MM.1S (cell line): ENCODE data around the gene NTM.

Experiments
- DNase-seq: peaks from one replicate; pipeline ENCODE4 v3.0.0-alpha.2; 2015
- H2AFZ ChIP-seq: fragments of 300-600 bp; sonication (generic); 2 replicates; pipeline ENCODE4 v1.6.0; 2016; ENCODE audit warnings: antibody characterized with exemption, low read length
- H3F3A ChIP-seq: fragments of 300-600 bp; sonication (generic); 2 replicates; pipeline ENCODE4 v1.6.1; 2016; ENCODE audit warnings: mild to moderate bottlenecking, antibody characterized with exemption, low read length, moderate library complexity, mixed read lengths; ENCODE audit not compliant: insufficient read depth
- H3K27ac ChIP-seq: fragments of 300-600 bp; sonication (generic); 2 replicates; pipeline ENCODE4 v1.5.1; 2016; ENCODE audit warnings: mild to moderate bottlenecking, low read length
- H3K27me3 ChIP-seq: fragments of 300-600 bp; sonication (generic); replicated peaks from 2 replicates; pipeline ENCODE4 v1.6.0; 2016; ENCODE audit warnings: low read length; ENCODE audit not compliant: insufficient read depth
- H3K36me3 ChIP-seq: fragments of 300-600 bp; sonication (generic); replicated peaks from 2 replicates; pipeline ENCODE4 v1.6.1; 2016; ENCODE audit warnings: mild to moderate bottlenecking, low read length, mixed read lengths; ENCODE audit not compliant: insufficient read depth
- H3K4me1 ChIP-seq: fragments of 300-600 bp; sonication (generic); 2 replicates; pipeline ENCODE4 v1.6.1; 2016; ENCODE audit warnings: low read length, mixed read lengths
- H3K4me2 ChIP-seq: fragments of 300-600 bp; sonication (generic); 2 replicates; pipeline ENCODE4 v1.6.0; 2016; ENCODE audit warnings: low read depth, low read length
- H3K4me3 ChIP-seq: fragments of 300-600 bp; sonication (generic); 2 replicates; pipeline ENCODE4 v1.5.1; 2016; ENCODE audit warnings: low read length, mixed read lengths
- H3K79me2 ChIP-seq: fragments of 300-600 bp; sonication (generic); 2 replicates; pipeline ENCODE4 v1.6.1; 2016; ENCODE audit warnings: mixed run types, low read length, mixed read lengths
- H3K9ac ChIP-seq: fragments of 300-600 bp; sonication (generic); 2 replicates; pipeline ENCODE4 v1.6.1; 2016; ENCODE audit warnings: low read length, mixed read lengths
- H3K9me2 ChIP-seq: fragments of 300-600 bp; sonication (generic); replicated peaks from 2 replicates; pipeline ENCODE4 v1.6.1; 2016; ENCODE audit warnings: mild to moderate bottlenecking, low read length, mixed read lengths; ENCODE audit not compliant: insufficient read depth
- H3K9me3 ChIP-seq: fragments of 300-600 bp; sonication (generic); replicated peaks from 2 replicates; pipeline ENCODE4 v1.6.1; 2016; ENCODE audit warnings: mild to moderate bottlenecking, low read length, mixed read lengths; ENCODE audit not compliant: insufficient read depth
- H4K20me1 ChIP-seq: fragments of 300-600 bp; sonication (generic); 2 replicates; pipeline ENCODE4 v1.6.1; 2016; ENCODE audit warnings: mild to moderate bottlenecking, low read length, moderate library complexity, mixed read lengths; ENCODE audit not compliant: insufficient read depth
- CTCF ChIP-seq: fragments of 300-600 bp; sonication (generic); IDR thresholded peaks from 2 replicates; pipeline ENCODE4 v1.5.1; 2016; ENCODE audit warnings: antibody characterized with exemption, low read length, mixed read lengths
- EZH2 ChIP-seq: fragments of 300-600 bp; sonication (generic); optimal IDR thresholded peaks from 2 replicates; pipeline ENCODE3; 2017; ENCODE audit warnings: low read depth, mild to moderate bottlenecking, antibody characterized with exemption, low read length, mixed read lengths
- EZH2phosphoT487 ChIP-seq: fragments of 300-600 bp; sonication (generic); IDR thresholded peaks from 2 replicates; pipeline ENCODE4 v1.6.1; 2018; ENCODE audit warnings: antibody characterized with exemption, low read length

The NTM gene

DNA sequence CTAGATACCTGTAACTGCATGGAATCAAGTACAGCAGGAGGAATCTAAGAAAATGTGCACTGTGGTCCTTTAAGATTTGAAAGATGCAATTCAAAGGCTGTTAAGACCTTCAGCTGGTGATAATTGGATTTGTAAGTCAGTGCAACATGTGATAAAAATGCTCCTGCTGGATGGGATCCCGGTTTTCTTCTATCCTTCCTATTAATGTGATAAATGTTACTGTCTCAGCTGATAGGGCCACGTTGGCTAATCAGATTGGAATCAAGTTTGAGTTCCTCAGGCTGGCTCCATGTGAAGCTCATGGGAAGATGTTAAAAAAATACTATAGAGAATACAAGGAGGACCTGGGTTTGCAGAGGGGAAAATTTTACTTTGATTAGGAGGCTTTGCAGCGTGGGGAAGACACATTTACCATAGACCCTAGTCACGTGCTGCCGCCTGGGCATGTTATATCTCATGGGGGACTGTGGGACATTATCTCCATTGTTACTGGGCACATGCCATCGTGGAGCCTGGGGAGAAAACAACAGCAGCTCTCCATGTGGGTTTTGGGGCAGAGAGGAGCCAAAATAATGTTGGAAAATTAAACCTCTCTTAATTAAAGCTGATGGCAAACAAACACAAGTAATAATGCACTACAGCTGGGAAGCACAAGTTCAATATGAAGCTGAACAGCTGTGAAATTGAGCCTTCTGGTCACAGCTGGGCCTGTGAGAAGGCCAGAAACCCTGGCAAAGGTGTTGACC lies 652.5 kb downstream of the NTM start:
- no peaks in the 10 kb centered on the region for H3K9me2 ChIP-seq
- H4K20me1 ChIP-seq, result no peaks in the 10 kb centered on the region
- no peaks in the 10 kb centered on the region for H3K27me3 ChIP-seq
- H3K27ac ChIP-seq, result no peak overlapping the region
- no peak overlapping the region for H3K4me3 ChIP-seq
- DNase-seq, result no peak
- H3K9ac ChIP-seq, result no peak overlapping the region
- no peaks in the 10 kb centered on the region for H3K79me2 ChIP-seq
- no peaks in the 10 kb centered on the region for H3K36me3 ChIP-seq
- H3K9me3 ChIP-seq, result no peaks in the 10 kb centered on the region
- TF ChIP-seq EZH2, result no peak
- no peak for TF ChIP-seq EZH2phosphoT487
- TF ChIP-seq CTCF, result no peak
- H3K4me2 ChIP-seq, result no peak overlapping the region
- H3F3A ChIP-seq, result no peaks in the 10 kb centered on the region
- no peak overlapping the region for H2AFZ ChIP-seq
- no peaks in the 10 kb centered on the region for H3K4me1 ChIP-seq

GRCh38 chr11:132024587-132025295 lies 654.3 kb downstream of the NTM start:
- Histone ChIP-seq H3K4me1 (no peaks in the 10 kb centered on the region), H3K9me3 (no peaks in the 10 kb centered on the region), H3K27me3 (no peaks in the 10 kb centered on the region), H3K36me3 (no peaks in the 10 kb centered on the region), H3K9ac (no peak overlapping the region), H2AFZ (no peak overlapping the region), H3F3A (no peaks in the 10 kb centered on the region), H3K4me2 (no peak overlapping the region), H3K27ac (no peak overlapping the region), H3K79me2 (no peaks in the 10 kb centered on the region), H3K4me3 (no peak overlapping the region), H3K9me2 (no peaks in the 10 kb centered on the region), H4K20me1 (no peaks in the 10 kb centered on the region)
- no peak for DNase-seq
- TF ChIP-seq EZH2phosphoT487 (no peak), EZH2 (no peak), CTCF (no peak)

DNA sequence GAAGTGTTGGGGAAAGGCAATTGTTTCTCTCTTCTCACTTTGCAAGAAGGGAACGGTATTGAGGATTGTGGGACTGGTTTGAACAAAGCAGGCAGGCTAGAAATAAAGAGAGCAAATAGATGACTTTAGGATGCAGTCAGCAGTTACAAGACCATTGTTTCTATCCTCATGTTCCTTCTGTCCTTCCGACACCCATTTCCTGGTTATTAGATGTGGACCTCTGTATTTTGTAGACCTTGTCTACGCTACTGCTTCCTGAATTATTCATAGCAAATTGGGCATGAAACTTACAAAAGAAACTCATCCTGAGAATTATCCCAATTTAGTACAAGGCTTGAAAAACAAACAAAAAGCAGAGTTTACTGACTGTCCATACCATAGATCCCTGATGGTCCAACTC lies 656.3 kb downstream of the NTM start:
- Histone ChIP-seq H3K27ac (no peak overlapping the region), H3K9ac (no peak overlapping the region), H3K27me3 (no peaks in the 10 kb centered on the region), H3K9me2 (no peaks in the 10 kb centered on the region), H3K36me3 (no peaks in the 10 kb centered on the region), H3K4me3 (no peak overlapping the region), H3K79me2 (no peaks in the 10 kb centered on the region), H3K9me3 (no peaks in the 10 kb centered on the region), H2AFZ (no peak overlapping the region), H3K4me1 (no peaks in the 10 kb centered on the region), H3F3A (no peaks in the 10 kb centered on the region), H3K4me2 (no peak overlapping the region), H4K20me1 (no peaks in the 10 kb centered on the region)
- no peak for DNase-seq
- no peak for TF ChIP-seq CTCF
- TF ChIP-seq EZH2phosphoT487, result no peak
- TF ChIP-seq EZH2, result no peak
